Loucy (cell line): Measurements from ENCODE around the gene MTMR3.

ENCODE experiments used
- H2AFZ ChIP-seq: fragments of 200-600 bp; sonication (generic); 2 replicates; pipeline ENCODE4 v1.6.0; 2016; ENCODE audit warnings: antibody characterized with exemption, mild to moderate bottlenecking, low read length, moderate library complexity
- H3F3A ChIP-seq: fragments of 200-600 bp; 2 replicates; pipeline ENCODE4 v1.6.0; 2016; ENCODE audit warnings: antibody characterized with exemption, low read depth, mild to moderate bottlenecking
- H3K27me3 ChIP-seq: fragments of 200-600 bp; sonication (generic); 2 replicates; pipeline ENCODE4 v1.6.1; 2014; ENCODE audit warnings: low read length, mild to moderate bottlenecking; ENCODE audit not compliant: insufficient read depth, poor library complexity, severe bottlenecking
- H3K36me3 ChIP-seq: fragments of 200-600 bp; sonication (generic); 2 replicates; pipeline ENCODE4 v1.6.1; 2016; ENCODE audit warnings: low read length; ENCODE audit not compliant: insufficient read depth
- H3K4me1 ChIP-seq: fragments of 200-600 bp; sonication (generic); 2 replicates; pipeline ENCODE4 v1.5.1; 2014; ENCODE audit warnings: low read length, mild to moderate bottlenecking; ENCODE audit not compliant: insufficient read depth, poor library complexity, severe bottlenecking
- H3K4me2 ChIP-seq: fragments of 200-600 bp; sonication (generic); 2 replicates; pipeline ENCODE4 v1.6.0; 2014; ENCODE audit warnings: antibody characterized with exemption, low read length, low read depth, mild to moderate bottlenecking; ENCODE audit not compliant: poor library complexity, severe bottlenecking
- H3K4me3 ChIP-seq: fragments of 200-600 bp; sonication (generic); 2 replicates; pipeline ENCODE4 v1.5.1; 2014; ENCODE audit warnings: low read length, mild to moderate bottlenecking, mixed read lengths; ENCODE audit not compliant: poor library complexity, severe bottlenecking
- H3K79me2 ChIP-seq: fragments of 200-600 bp; sonication (generic); 2 replicates; pipeline ENCODE4 v1.6.1; 2014; ENCODE audit warnings: low read length; ENCODE audit not compliant: insufficient read depth
- H3K9ac ChIP-seq: fragments of 200-600 bp; sonication (generic); 2 replicates; pipeline ENCODE4 v1.6.0; 2014; ENCODE audit warnings: mild to moderate bottlenecking, low read depth, low read length, moderate library complexity; ENCODE audit not compliant: poor library complexity, severe bottlenecking
- H3K9me2 ChIP-seq: fragments of 200-600 bp; sonication (generic); replicated peaks from 2 replicates; pipeline ENCODE4 v1.6.1; 2016; ENCODE audit warnings: low read depth, low read length, mixed read lengths
- H3K9me3 ChIP-seq: fragments of 200-600 bp; sonication (generic); 2 replicates; pipeline ENCODE4 v1.6.1; 2014; ENCODE audit warnings: mild to moderate bottlenecking, antibody characterized with exemption, low read length, low read depth; ENCODE audit not compliant: insufficient read depth
- H4K20me1 ChIP-seq: fragments of 200-600 bp; sonication (generic); 2 replicates; pipeline ENCODE4 v1.6.0; 2014; ENCODE audit warnings: antibody characterized with exemption, low read length, mild to moderate bottlenecking; ENCODE audit not compliant: insufficient read depth, poor library complexity, severe bottlenecking
- EZH2phosphoT487 ChIP-seq: fragments of 200-600 bp; IDR thresholded peaks from 2 replicates; pipeline ENCODE4 v1.6.1; 2018; ENCODE audit warnings: antibody characterized with exemption, mild to moderate bottlenecking, moderate library complexity, borderline replicate concordance
- TF ChIP-seq, protein P1 (sequence below): fragments of 200-600 bp; sonication (generic); conservative IDR thresholded peaks from 2 replicates; pipeline ENCODE4 v1.5.1; 2014; ENCODE audit warnings: mild to moderate bottlenecking, antibody characterized with exemption, low read length

Gene MTMR3

GRCh38 chr22:29912605-29913398 is 29.8 kb downstream of the MTMR3 start:
- Histone ChIP-seq H3K36me3 (no peaks in the 10 kb centered on the region), H3K9me2 (no peaks in the 10 kb centered on the region), H3K4me2 (no peak overlapping the region), H2AFZ (no peak overlapping the region), H3K79me2 (peaks cover 97% of the 10 kb centered on the region), H3K27me3 (no peaks in the 10 kb centered on the region), H4K20me1 (peaks cover 49% of the 10 kb centered on the region), H3K4me1 (peaks cover 20% of the 10 kb centered on the region), H3K9me3 (no peaks in the 10 kb centered on the region), H3K4me3 (no peak overlapping the region), H3F3A (no peaks in the 10 kb centered on the region), H3K9ac (no peak overlapping the region)
- TF ChIP-seq, protein P1, sequence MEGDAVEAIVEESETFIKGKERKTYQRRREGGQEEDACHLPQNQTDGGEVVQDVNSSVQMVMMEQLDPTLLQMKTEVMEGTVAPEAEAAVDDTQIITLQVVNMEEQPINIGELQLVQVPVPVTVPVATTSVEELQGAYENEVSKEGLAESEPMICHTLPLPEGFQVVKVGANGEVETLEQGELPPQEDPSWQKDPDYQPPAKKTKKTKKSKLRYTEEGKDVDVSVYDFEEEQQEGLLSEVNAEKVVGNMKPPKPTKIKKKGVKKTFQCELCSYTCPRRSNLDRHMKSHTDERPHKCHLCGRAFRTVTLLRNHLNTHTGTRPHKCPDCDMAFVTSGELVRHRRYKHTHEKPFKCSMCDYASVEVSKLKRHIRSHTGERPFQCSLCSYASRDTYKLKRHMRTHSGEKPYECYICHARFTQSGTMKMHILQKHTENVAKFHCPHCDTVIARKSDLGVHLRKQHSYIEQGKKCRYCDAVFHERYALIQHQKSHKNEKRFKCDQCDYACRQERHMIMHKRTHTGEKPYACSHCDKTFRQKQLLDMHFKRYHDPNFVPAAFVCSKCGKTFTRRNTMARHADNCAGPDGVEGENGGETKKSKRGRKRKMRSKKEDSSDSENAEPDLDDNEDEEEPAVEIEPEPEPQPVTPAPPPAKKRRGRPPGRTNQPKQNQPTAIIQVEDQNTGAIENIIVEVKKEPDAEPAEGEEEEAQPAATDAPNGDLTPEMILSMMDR, result no peak
- TF ChIP-seq EZH2phosphoT487, result no peak

DNA sequence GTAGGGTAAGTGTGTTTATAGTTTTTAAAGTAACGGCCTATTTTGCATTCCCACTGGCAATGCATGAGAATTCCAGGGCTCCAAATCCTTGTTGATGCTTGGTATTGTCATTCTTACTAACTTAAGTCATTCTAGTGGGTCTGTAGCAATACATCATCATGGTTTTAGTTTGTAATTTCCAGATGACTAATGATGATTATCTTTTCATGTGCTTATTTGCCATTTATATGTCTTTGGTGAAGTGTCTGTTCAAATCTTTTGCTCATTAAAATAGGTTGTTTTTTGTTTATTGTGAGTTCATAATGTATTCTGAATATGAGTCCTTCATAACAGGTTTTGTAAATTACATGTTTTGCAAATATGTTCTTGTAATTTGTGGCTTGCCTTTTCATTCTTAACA is 31.2 kb downstream of the MTMR3 start:
- no peak overlapping the region for H3K4me3 ChIP-seq
- no peak for TF ChIP-seq EZH2phosphoT487
- TF ChIP-seq, protein P1, result no peak

GRCh38 chr22:29914991-29915533 is 32.1 kb downstream of the MTMR3 start:
- H2AFZ ChIP-seq, result no peak overlapping the region
- H3K4me3 ChIP-seq, result no peak overlapping the region
- H3K79me2 ChIP-seq, result peaks cover 98% of the 10 kb centered on the region
- no peaks in the 10 kb centered on the region for H3K36me3 ChIP-seq
- no peaks in the 10 kb centered on the region for H3K9me3 ChIP-seq
- H3K4me2 ChIP-seq, result no peak overlapping the region
- H3F3A ChIP-seq, result no peaks in the 10 kb centered on the region
- peaks cover 21% of the 10 kb centered on the region for H3K4me1 ChIP-seq
- H4K20me1 ChIP-seq, result peaks cover 53% of the 10 kb centered on the region
- H3K9ac ChIP-seq, result no peak overlapping the region
- no peak for TF ChIP-seq EZH2phosphoT487
- TF ChIP-seq, protein P1, result no peak
- H3K9me2 ChIP-seq, result no peaks in the 10 kb centered on the region
- no peaks in the 10 kb centered on the region for H3K27me3 ChIP-seq

More for the DNA sequence above, 31.2 kb downstream of the MTMR3 start:
- H3K9me3 ChIP-seq, result no peaks in the 10 kb centered on the region
- H4K20me1 ChIP-seq, result peaks cover 53% of the 10 kb centered on the region
- no peaks in the 10 kb centered on the region for H3K9me2 ChIP-seq
- no peaks in the 10 kb centered on the region for H3F3A ChIP-seq
- H2AFZ ChIP-seq, result no peak overlapping the region
- peaks cover 16% of the 10 kb centered on the region for H3K4me1 ChIP-seq
- no peak overlapping the region for H3K9ac ChIP-seq
- H3K27me3 ChIP-seq, result no peaks in the 10 kb centered on the region
- no peak overlapping the region for H3K4me2 ChIP-seq
- H3K79me2 ChIP-seq, result peaks cover 98% of the 10 kb centered on the region
- H3K36me3 ChIP-seq, result no peaks in the 10 kb centered on the region
